ENCODE measurements around the gene SBNO1. TPM values are rescaled to one million over a fixed set of nuclear protein-coding genes. Genes with fewer than 3 reads are reported as not detected.

The SBNO1 gene
- total RNA-seq, 1 experiment from 2014 or later, result 58.6 TPM

DNA sequence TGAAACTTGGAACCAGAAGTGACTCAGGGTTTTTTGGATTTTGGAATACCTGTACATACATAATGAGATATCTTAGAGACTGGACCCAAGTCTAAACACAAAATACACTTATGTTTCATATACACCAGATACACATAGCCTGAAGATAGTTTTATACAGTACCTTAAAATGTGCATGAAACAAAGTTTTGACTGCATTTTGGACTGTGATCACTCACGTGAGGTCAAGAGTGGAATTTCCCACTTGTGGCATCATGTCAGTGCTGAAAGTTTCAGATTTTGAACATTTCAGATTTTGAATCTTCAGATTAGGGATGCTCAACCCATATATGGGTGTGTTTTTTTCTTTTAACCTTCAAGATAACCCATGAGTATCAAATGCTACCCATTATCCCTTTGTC, 6.6 kb downstream of the SBNO1 start:
- Histone ChIP-seq H3K27ac (ENCODE audit: low read depth, low read length, poor library complexity, severe bottlenecking) (no peak overlapping the region), H3K4me3 (ENCODE audit: low read depth, low read length, poor library complexity, severe bottlenecking) (no peak overlapping the region), H3K27me3 (replicated peaks; ENCODE audit: insufficient read depth, low read depth, low read length, poor library complexity) (no peaks in the 10 kb centered on the region), H3K4me1 (ENCODE audit: insufficient read depth, low read length, poor library complexity, severe bottlenecking) (peaks cover 4% of the 10 kb centered on the region), H3K9me3 (ENCODE audit: low read depth, low read length, poor library complexity, severe bottlenecking) (no peaks in the 10 kb centered on the region), H3K36me3 (ENCODE audit: insufficient read depth, low read length, poor library complexity, severe bottlenecking) (peaks cover 3% of the 10 kb centered on the region)
- intact Hi-C loops (cut with micrococcal nuclease; ENCODE audit: unreplicated experiment), result no loop called here
- POLR2A ChIA-PET (ENCODE audit: low non-redundant PET), result no interaction called here
- CTCF ChIA-PET, result no interaction called here
- TF ChIP-seq, protein P1, sequence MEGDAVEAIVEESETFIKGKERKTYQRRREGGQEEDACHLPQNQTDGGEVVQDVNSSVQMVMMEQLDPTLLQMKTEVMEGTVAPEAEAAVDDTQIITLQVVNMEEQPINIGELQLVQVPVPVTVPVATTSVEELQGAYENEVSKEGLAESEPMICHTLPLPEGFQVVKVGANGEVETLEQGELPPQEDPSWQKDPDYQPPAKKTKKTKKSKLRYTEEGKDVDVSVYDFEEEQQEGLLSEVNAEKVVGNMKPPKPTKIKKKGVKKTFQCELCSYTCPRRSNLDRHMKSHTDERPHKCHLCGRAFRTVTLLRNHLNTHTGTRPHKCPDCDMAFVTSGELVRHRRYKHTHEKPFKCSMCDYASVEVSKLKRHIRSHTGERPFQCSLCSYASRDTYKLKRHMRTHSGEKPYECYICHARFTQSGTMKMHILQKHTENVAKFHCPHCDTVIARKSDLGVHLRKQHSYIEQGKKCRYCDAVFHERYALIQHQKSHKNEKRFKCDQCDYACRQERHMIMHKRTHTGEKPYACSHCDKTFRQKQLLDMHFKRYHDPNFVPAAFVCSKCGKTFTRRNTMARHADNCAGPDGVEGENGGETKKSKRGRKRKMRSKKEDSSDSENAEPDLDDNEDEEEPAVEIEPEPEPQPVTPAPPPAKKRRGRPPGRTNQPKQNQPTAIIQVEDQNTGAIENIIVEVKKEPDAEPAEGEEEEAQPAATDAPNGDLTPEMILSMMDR (conservative IDR thresholded peaks at IDR 0.05; ENCODE audit: low read depth, low read length), result no peak
- TF ChIP-seq EZH2 (IDR thresholded peaks at IDR 0.05; ENCODE audit: borderline replicate concordance, low read depth, low read length, poor library complexity, severe bottlenecking), result no peak
- no TSS peak for BruUV-seq (replicated peaks)
- no peak for DNase-seq (ENCODE audit: low spot score)

DNA sequence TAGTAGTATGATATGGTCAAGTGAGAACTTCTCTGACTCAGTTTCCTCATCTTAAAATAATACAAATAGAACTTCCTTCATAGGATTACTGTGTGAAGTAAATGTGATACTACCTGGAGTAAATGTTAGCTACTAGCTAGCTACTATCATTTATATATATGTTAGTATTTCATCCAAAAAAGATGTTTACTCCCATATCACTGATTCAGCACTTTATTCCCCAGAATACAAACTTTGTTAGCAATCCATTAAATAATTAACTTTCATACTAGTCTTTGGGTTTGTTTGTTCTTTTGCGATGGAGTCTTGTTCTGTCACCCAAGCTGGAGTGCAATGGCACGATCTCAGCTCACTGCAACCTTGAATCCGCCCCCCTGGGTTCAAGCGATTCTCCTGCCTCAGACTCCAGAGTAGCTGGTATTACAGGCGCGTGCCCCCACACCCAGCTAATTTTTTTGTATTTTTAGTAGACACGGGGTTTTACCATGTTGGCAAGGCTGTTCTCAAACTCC, 8.4 kb downstream of the SBNO1 start:
- TF ChIP-seq EZH2 (IDR thresholded peaks at IDR 0.05; ENCODE audit: borderline replicate concordance, low read depth, low read length, poor library complexity, severe bottlenecking), result no peak
- TF ChIP-seq, protein P1 (conservative IDR thresholded peaks at IDR 0.05; ENCODE audit: low read depth, low read length), result no peak
- no peak for DNase-seq (ENCODE audit: low spot score)
- no peak overlapping the region for H3K4me3 ChIP-seq (ENCODE audit: low read depth, low read length, poor library complexity, severe bottlenecking)
- H3K4me1 ChIP-seq (ENCODE audit: insufficient read depth, low read length, poor library complexity, severe bottlenecking), result no peaks in the 10 kb centered on the region
- no peaks in the 10 kb centered on the region for H3K27me3 ChIP-seq (replicated peaks; ENCODE audit: insufficient read depth, low read depth, low read length, poor library complexity)
- POLR2A ChIA-PET (ENCODE audit: low non-redundant PET), result no interaction called here
- CTCF ChIA-PET, result no interaction called here
- no TSS peak for BruUV-seq (replicated peaks)
- no peak overlapping the region for H3K27ac ChIP-seq (ENCODE audit: low read depth, low read length, poor library complexity, severe bottlenecking)
- intact Hi-C loops (cut with micrococcal nuclease; ENCODE audit: unreplicated experiment), result no loop called here
- H3K9me3 ChIP-seq (ENCODE audit: low read depth, low read length, poor library complexity, severe bottlenecking), result no peaks in the 10 kb centered on the region
- peaks cover 3% of the 10 kb centered on the region for H3K36me3 ChIP-seq (ENCODE audit: insufficient read depth, low read length, poor library complexity, severe bottlenecking)

DNA sequence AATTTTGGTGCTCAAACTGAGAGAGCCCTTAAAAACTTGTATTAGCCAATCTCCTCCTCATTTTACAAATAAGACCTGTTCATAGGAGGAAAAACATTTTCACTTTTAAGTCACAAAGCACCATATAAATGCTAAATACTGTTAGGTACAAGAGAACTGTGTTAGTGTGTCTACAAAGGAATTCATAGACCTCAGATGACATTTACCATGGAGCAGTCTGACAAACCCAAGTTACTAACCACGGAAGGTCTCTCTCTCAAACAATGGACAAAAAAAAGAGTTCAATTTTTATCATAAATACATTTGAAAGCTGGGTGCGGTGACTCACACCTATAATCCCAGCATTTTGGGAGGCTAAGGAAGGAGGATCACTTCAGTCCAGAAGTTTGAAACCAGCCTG, 10.0 kb downstream of the SBNO1 start:
- no TSS peak for BruUV-seq (replicated peaks)
- Histone ChIP-seq H3K36me3 (ENCODE audit: insufficient read depth, low read length, poor library complexity, severe bottlenecking) (peaks cover under 1% of the 10 kb centered on the region), H3K27ac (ENCODE audit: low read depth, low read length, poor library complexity, severe bottlenecking) (no peak overlapping the region), H3K4me3 (ENCODE audit: low read depth, low read length, poor library complexity, severe bottlenecking) (no peak overlapping the region), H3K4me1 (ENCODE audit: insufficient read depth, low read length, poor library complexity, severe bottlenecking) (no peaks in the 10 kb centered on the region), H3K9me3 (ENCODE audit: low read depth, low read length, poor library complexity, severe bottlenecking) (no peaks in the 10 kb centered on the region), H3K27me3 (replicated peaks; ENCODE audit: insufficient read depth, low read depth, low read length, poor library complexity) (no peaks in the 10 kb centered on the region)
- TF ChIP-seq, protein P1 (conservative IDR thresholded peaks at IDR 0.05; ENCODE audit: low read depth, low read length), result no peak
- no peak for TF ChIP-seq EZH2 (IDR thresholded peaks at IDR 0.05; ENCODE audit: borderline replicate concordance, low read depth, low read length, poor library complexity, severe bottlenecking)
- ChIA-PET POLR2A (ENCODE audit: low non-redundant PET) (no interaction called here), CTCF (no interaction called here)
- intact Hi-C loops (cut with micrococcal nuclease; ENCODE audit: unreplicated experiment), result no loop called here
- DNase-seq (ENCODE audit: low spot score), result no peak

All from A673 (cell line).